Thyroid gland (tissue), 4 donors: Measurements from ENCODE around the gene TRAF5.

Experiments used
- POLR2A ChIP-seq, 2 donors: fragments of 450-650 bp; IDR thresholded peaks; one replicate each; pipeline ENCODE4 v1.6.1; 2017; ENCODE audit warnings: antibody characterized with exemption in 2 of 2, mild to moderate bottlenecking in 2 of 2, moderate library complexity in 1 of 2
- TF ChIP-seq, protein P1 (sequence below), 6 experiments: fragments of 200-600 bp in 3 of 6; fragments of 450-650 bp in 3 of 6; sonication (generic) in 3 of 6; IDR thresholded peaks; one replicate each; pipeline ENCODE4 v1.5.1; 2016 to 2019; ENCODE audit warnings: antibody characterized with exemption in 6 of 6, mild to moderate bottlenecking in 2 of 6, inconsistent platforms in 1 of 6, moderate library complexity in 1 of 6

DNA sequence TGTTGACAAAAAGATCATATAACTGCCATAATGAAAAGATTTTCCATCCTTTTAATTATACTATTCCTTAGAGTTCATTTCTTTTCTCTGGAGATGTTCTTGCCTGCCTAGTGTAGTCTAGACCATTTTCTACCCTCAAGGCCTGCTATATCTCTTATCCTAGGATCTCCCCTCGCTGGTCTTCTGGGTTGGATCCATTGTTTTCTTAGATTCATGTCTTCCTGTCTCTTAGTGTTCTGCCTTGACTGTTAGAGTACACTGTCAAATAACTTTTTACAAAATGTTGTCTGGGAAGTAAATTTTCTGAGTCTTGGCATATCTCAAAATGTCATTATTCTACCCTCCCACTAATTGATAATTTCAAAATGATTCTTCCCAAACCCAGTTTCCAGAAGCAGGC lies 66.6 kb downstream of the TRAF5 start:
- TF ChIP-seq POLR2A (IDR thresholded peaks at IDR 0.05) = no peak
- TF ChIP-seq, protein P1, sequence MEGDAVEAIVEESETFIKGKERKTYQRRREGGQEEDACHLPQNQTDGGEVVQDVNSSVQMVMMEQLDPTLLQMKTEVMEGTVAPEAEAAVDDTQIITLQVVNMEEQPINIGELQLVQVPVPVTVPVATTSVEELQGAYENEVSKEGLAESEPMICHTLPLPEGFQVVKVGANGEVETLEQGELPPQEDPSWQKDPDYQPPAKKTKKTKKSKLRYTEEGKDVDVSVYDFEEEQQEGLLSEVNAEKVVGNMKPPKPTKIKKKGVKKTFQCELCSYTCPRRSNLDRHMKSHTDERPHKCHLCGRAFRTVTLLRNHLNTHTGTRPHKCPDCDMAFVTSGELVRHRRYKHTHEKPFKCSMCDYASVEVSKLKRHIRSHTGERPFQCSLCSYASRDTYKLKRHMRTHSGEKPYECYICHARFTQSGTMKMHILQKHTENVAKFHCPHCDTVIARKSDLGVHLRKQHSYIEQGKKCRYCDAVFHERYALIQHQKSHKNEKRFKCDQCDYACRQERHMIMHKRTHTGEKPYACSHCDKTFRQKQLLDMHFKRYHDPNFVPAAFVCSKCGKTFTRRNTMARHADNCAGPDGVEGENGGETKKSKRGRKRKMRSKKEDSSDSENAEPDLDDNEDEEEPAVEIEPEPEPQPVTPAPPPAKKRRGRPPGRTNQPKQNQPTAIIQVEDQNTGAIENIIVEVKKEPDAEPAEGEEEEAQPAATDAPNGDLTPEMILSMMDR (IDR thresholded peaks at IDR 0.05) = no peak
